Measurements from ENCODE around the gene R3HDML. TPM values are rescaled to one million over a fixed set of nuclear protein-coding genes. Genes with fewer than 3 reads are reported as not detected.

Gene R3HDML
- total and polyA plus RNA-seq, 2 of the 13 experiments (the other 11 are each of a cell fraction or from before 2014, with no cell fraction given) = not detected

GRCh38 chr20:44394452-44394701, 57.5 kb downstream of the R3HDML start (continued):
- TF ChIP-seq NFAT5 (CRISPR knock-in tag; IDR thresholded peaks at IDR 0.05) (no peak), EP300 (IDR thresholded peaks at IDR 0.05; ENCODE audit: low read depth in 2 of 2, low read length in 2 of 2) (peak; percentile 99 to 100), EP300 (CRISPR knock-in tag; IDR thresholded peaks at IDR 0.05; ENCODE audit: borderline replicate concordance) (peak; percentile 100), SYNCRIP (IDR thresholded peaks at IDR 0.05; ENCODE audit: insufficient read depth, low read depth, low read length) (no peak), ZBTB25 (CRISPR knock-in tag; IDR thresholded peaks at IDR 0.05) (peak; percentile 93; the same call in 1 of the 2 replicates), ZNF367 (CRISPR knock-in tag; IDR thresholded peaks at IDR 0.05; ENCODE audit: borderline replicate concordance) (0 out of 2 replicates have a peak, but pooled peaks have one; percentile 43), PATZ1 (CRISPR knock-in tag; IDR thresholded peaks at IDR 0.05) (peak; percentile 98), HDAC6 (IDR thresholded peaks at IDR 0.05; ENCODE audit: low read depth, low read length) (no peak), SNAPC2 (CRISPR knock-in tag; IDR thresholded peaks at IDR 0.05) (no peak; the same call in 1 of the 2 replicates), ZFP36L1 (CRISPR knock-in tag; IDR thresholded peaks at IDR 0.05) (peak; percentile 88; the same call in 1 of the 2 replicates), THYN1 (CRISPR knock-in tag; IDR thresholded peaks at IDR 0.05; ENCODE audit: borderline replicate concordance, low read depth) (peak; percentile 25; the same call in 1 of the 2 replicates), ATF2 (CRISPR knock-in tag; IDR thresholded peaks at IDR 0.05) (peak; percentile 97; the same call in 1 of the 2 replicates), ZNF644 (CRISPR knock-in tag; IDR thresholded peaks at IDR 0.05; ENCODE audit: low read depth) (no peak), KMT2A (CRISPR knock-in tag; IDR thresholded peaks at IDR 0.05) (no peak), ZNF878 (CRISPR knock-in tag; IDR thresholded peaks at IDR 0.05) (no peak), PREB (CRISPR knock-in tag; IDR thresholded peaks at IDR 0.05) (no peak), TEF (CRISPR knock-in tag; IDR thresholded peaks at IDR 0.05) (no peak), SATB2 (CRISPR knock-in tag; IDR thresholded peaks at IDR 0.05) (no peak), DNMT1 (CRISPR knock-in tag; IDR thresholded peaks at IDR 0.05) (no peak; the same call in none of the 2 replicates)

All from HepG2 (cell line).